Thyroid gland (tissue), 4 donors: ENCODE data around the gene NGEF.

Experiments
- CTCF ChIP-seq, 6 experiments: fragments of 200-600 bp in 3 of 6; fragments of 450-650 bp in 3 of 6; sonication (generic) in 3 of 6; IDR thresholded peaks; one replicate each; pipeline ENCODE4 v1.5.1; 2016 to 2019; ENCODE audit warnings: antibody characterized with exemption in 6 of 6, mild to moderate bottlenecking in 2 of 6, inconsistent platforms in 1 of 6, moderate library complexity in 1 of 6
- POLR2A ChIP-seq, 2 donors: fragments of 450-650 bp; IDR thresholded peaks; one replicate each; pipeline ENCODE4 v1.6.1; 2017; ENCODE audit warnings: antibody characterized with exemption in 2 of 2, mild to moderate bottlenecking in 2 of 2, moderate library complexity in 1 of 2

- TF ChIP-seq CTCF (IDR thresholded peaks at IDR 0.05) (no peak), POLR2A (IDR thresholded peaks at IDR 0.05) (no peak)
These were observed 7.4 kb upstream of the NGEF start for GRCh38 chr2:233020454-233020853.
